Ovary (tissue), 9 donors: ENCODE measurements around the gene FLYWCH2. TPM values are rescaled to one million over a fixed set of nuclear protein-coding genes. Genes with fewer than 3 reads are reported as not detected.
A peak's percentile ranks its signal among the peaks of the same experiment; 100 is the strongest.

ENCODE experiments used
- DNase-seq, 5 donors: peaks; one replicate each; pipeline ENCODE4 v3.0.0-alpha.2; 2019 to 2020
- H3K27ac ChIP-seq, 2 donors: fragments of 200-600 bp; one replicate each; pipeline versions ENCODE4 v1.5.1 to v1.8.0; 2019 to 2022
- H3K27me3 ChIP-seq: fragments of 200-600 bp; one replicate; pipeline ENCODE4 v1.8.0; 2022
- H3K36me3 ChIP-seq: fragments of 200-600 bp; sonication (generic); one replicate; pipeline ENCODE4 v1.5.1; 2019
- H3K4me1 ChIP-seq: one replicate; pipeline ENCODE4 v1.8.1; 2013; ENCODE audit warnings: mild to moderate bottlenecking, moderate library complexity; ENCODE audit not compliant: insufficient read depth
- H3K4me3 ChIP-seq: fragments of 200-600 bp; sonication (generic); one replicate; pipeline ENCODE4 v1.5.1; 2017
- H3K9me3 ChIP-seq, 2 donors: fragments of 200-600 bp in 1 of 2; sonication (generic) in 1 of 2; one replicate each; pipeline versions ENCODE4 v1.5.1 to v1.8.1; 2013 to 2019; ENCODE audit warnings: mild to moderate bottlenecking in 1 of 2, moderate library complexity in 1 of 2
- EP300 ChIP-seq: sonication (generic); formaldehyde crosslinking; IDR thresholded peaks from one replicate; pipeline ENCODE4 v1.6.1; 2017; ENCODE audit warnings: antibody characterized with exemption
- POLR2A ChIP-seq: fragments of 450-650 bp; IDR thresholded peaks from one replicate; pipeline ENCODE4 v1.6.1; 2017; ENCODE audit warnings: antibody characterized with exemption, mild to moderate bottlenecking, moderate library complexity
- WGBS, 3 donors: extraction: QIAGEN DNeasy Blood & Tissue Kit in 1 of 3; methylation state at CpG; one replicate each; pipeline versions ENCODE4 v1.1.5 to v1.1.7; 2013 to 2017; 5-methylcytosine and 5-hydroxymethylcytosine counted together
- intact Hi-C, 4 donors: fragments of 100-400 bp; cut with DNase I; formaldehyde crosslinking; loops; one replicate each; pipeline versions ENCODE4 v1.11.0 to v1.15.1; 2022 to 2023
- polyA plus RNA-seq, 2 donors: library from polyadenylated mRNA; stranded (reverse); fragments of 200-250 nt in 1 of 2; fragments of 350-450 nt in 1 of 2; fragmentation: Illumina TruSeq in 1 of 2; extraction: RNeasy Lipid Tissue Mini Kit (QIAGEN cat#74804) in 1 of 2; gene quantifications; one replicate each; pipeline ENCODE4 v1.2.3, GENCODE V29; 2013 to 2014
- total RNA-seq, 7 donors: library from RNA; depleted of rRNA in 2 of 7; stranded (reverse); fragments of >200 nt in 2 of 7; fragmentation: NEBNext Ultra II Directional in 3 of 7; extraction: Animal tissue kit (Norgen Biotek cat#: 25700) in 3 of 7; gene quantifications; one replicate each; pipeline versions ENCODE4 v1.1.0 to v1.2.4, GENCODE V29; 2016 to 2023
- TF ChIP-seq, protein P1 (sequence below), 3 donors: fragments of 450-650 bp in 2 of 3; fragments of 200-600 bp in 1 of 3; IDR thresholded peaks; one replicate each; pipeline versions ENCODE4 v1.5.1 to v1.8.0; 2016 to 2022; ENCODE audit warnings: antibody characterized with exemption in 3 of 3, mild to moderate bottlenecking in 1 of 3
- donor health status: DM: no; HTN: no; CAD: no; lungs with moderate emphysema.
- donor health status: DM: no; HTN: no; CAD: no.
- donor health status: Bipolar disorder and iron deficiency.
- donor health status: DM: yes; HTN: yes; CAD: no.
- donor health status: DM: no; HTN: no; CAD: no.
- donor health status: DM: yes; HTN: yes; CAD: no.

Gene FLYWCH2
- total and polyA plus RNA-seq, 9 donors: 3.0 to 50.9 (median 30.6) TPM

DNA sequence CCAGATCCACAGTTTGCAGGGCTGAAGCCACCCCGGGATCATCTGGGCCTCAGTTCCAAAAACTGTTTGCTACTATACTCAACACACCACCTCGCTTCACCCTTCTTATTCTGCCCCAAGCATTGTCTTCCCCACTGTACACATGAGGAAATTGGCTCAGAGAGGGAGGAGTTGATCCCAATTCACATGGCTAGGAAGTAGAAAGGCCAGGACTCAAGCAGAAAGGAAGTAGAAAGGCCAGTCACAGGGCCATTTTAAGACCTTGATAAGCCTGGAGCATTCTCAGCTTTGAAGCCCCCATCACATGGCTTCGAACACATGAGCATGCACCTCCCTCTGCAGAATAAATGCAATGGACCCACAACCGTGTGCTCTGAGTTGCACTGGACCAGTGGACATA lies 17.4 kb upstream of the FLYWCH2 start:
- Histone ChIP-seq H3K4me1 (peaks cover 3% of the 10 kb centered on the region), H3K36me3 (no peaks in the 10 kb centered on the region), H3K9me3 (peaks cover 0 to 4% of the 10 kb centered on the region in 2 donors), H3K27ac (no peak overlapping the region), H3K4me3 (no peak overlapping the region), H3K27me3 (no peaks in the 10 kb centered on the region)
- 61 to 74% (median 70%) methylated on average over 4 of the region's 4 CpGs for WGBS, 3 donors
- DNase-seq: no peak
- intact Hi-C loops: loop anchor here in 1 of 4 donors (5.0 kb wide), 1 partner anchor 67 kb away; no protein-coding TSS in a partner anchor
- TF ChIP-seq EP300 (no peak), POLR2A (no peak)
- TF ChIP-seq, protein P1, sequence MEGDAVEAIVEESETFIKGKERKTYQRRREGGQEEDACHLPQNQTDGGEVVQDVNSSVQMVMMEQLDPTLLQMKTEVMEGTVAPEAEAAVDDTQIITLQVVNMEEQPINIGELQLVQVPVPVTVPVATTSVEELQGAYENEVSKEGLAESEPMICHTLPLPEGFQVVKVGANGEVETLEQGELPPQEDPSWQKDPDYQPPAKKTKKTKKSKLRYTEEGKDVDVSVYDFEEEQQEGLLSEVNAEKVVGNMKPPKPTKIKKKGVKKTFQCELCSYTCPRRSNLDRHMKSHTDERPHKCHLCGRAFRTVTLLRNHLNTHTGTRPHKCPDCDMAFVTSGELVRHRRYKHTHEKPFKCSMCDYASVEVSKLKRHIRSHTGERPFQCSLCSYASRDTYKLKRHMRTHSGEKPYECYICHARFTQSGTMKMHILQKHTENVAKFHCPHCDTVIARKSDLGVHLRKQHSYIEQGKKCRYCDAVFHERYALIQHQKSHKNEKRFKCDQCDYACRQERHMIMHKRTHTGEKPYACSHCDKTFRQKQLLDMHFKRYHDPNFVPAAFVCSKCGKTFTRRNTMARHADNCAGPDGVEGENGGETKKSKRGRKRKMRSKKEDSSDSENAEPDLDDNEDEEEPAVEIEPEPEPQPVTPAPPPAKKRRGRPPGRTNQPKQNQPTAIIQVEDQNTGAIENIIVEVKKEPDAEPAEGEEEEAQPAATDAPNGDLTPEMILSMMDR (IDR thresholded peaks at IDR 0.05): no peak

DNA sequence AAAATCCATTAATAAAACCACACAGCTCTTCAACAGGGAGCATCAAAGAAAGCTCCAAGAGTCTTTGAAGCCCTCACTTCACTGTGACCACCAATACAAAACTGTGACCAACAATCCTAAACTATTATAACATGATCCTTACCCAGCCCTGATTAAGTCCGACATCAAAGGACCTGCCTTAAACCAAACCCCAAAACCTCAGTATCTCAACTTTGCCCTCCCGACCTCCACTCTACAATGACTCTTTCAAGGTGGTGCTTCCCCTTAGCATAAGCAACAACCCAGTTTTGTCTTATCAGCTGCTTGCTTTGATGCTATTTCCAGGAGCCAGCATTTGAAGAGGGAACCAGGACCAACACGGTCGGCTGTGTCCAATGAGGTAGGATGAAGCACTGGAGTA lies 16.6 kb upstream of the FLYWCH2 start:
- Histone ChIP-seq H3K27ac (no peak overlapping the region), H3K4me1 (peaks cover 3% of the 10 kb centered on the region), H3K9me3 (no peaks in the 10 kb centered on the region), H3K36me3 (no peaks in the 10 kb centered on the region), H3K27me3 (no peaks in the 10 kb centered on the region), H3K4me3 (no peak overlapping the region)
- 58 to 78% (median 76%) methylated on average over 3 to 4 of the region's 4 CpGs for WGBS, 3 donors
- intact Hi-C loops: loop anchor here in 1 of 4 donors (5.0 kb wide), 1 partner anchor 66 kb away; no protein-coding TSS in a partner anchor
- no peak for DNase-seq
- TF ChIP-seq, protein P1 (IDR thresholded peaks at IDR 0.05): no peak
- no peak for TF ChIP-seq EP300
- TF ChIP-seq POLR2A: no peak

DNA sequence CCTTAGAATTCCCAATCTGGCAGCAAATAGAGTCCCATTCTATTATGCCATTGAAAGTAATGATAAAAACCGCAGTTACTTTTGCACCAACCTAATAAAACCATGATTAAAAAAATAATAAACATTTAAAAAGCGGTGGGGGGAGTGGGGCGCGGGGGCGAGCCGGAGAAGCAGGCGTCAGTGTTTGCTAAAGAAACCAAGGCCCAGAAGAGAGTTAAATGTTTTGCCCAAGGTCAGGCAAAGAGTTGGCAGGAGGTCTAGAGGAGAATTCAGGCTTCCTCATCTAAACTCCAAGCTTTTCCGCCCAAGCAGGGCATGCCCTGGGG lies 15.4 kb upstream of the FLYWCH2 start:
- H3K27ac ChIP-seq: peak overlapping the region in 1 of 2 donors; percentile 85
- WGBS, 3 donors: 10 to 34% (median 14%) methylated on average over 8 of the region's 8 CpGs

DNA sequence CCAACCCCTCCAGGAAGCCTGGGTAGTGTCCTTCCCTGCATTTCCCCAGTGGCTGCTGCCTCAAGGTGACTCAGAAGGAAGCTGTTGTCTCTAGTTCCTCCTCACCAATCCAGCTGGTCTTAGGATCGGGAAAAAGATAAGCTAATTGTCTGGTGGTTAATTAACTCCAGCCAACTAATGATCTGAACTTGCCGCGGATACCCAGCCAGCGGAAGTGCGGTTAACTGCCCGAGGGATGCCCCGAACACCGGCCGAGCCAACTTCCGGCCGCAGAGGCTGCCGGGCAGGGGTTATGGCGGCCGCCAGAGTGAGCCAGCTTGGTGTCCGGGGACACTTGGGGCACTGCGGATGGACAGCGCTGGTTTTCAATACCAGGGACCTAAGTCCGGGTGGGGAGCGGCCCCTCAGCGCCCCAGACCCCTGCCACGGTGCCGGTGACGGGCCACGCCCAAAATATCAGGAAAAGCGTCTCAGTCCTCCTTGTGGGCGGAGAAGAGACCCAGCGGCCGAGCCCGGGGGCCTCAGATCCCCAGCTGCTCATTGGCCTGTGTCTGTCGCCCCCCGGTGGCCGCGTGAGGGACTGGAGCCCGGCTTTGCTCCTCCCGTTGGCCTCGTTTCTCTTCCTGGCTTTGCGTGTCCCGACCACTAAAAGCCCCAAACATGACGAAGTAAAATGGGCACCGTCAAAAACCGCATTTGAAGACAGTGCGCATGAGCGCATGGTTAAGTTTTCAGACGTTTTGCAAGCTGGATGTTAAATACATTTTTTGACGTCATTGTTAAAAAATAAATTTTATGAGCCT lies 14.8 kb upstream of the FLYWCH2 start:
- no peaks in the 10 kb centered on the region for H3K9me3 ChIP-seq
- H3K27ac ChIP-seq: peak overlapping the region in 1 of 2 donors; percentile 85
- no peak for TF ChIP-seq EP300
- TF ChIP-seq POLR2A: peak; percentile 49
- TF ChIP-seq, protein P1 (IDR thresholded peaks at IDR 0.05): peak; percentile 95 to 96 (median 95)
- peaks cover 3% of the 10 kb centered on the region for H3K4me1 ChIP-seq
- peak; percentile 87 to 96 (median 93) for DNase-seq
- no peaks in the 10 kb centered on the region for H3K27me3 ChIP-seq
- WGBS, 3 donors: 0 to 1% (median 1%) methylated on average over 41 to 45 of the region's 45 CpGs
- intact Hi-C loops: loop anchor here in 1 of 4 donors (5.0 kb wide), 1 partner anchor 64 kb away; no protein-coding TSS in a partner anchor
- no peaks in the 10 kb centered on the region for H3K36me3 ChIP-seq
- H3K4me3 ChIP-seq: peak overlapping the region; percentile 61

More for the DNA sequence above, 15.4 kb upstream of the FLYWCH2 start:
- no peak for DNase-seq
- Histone ChIP-seq H3K36me3 (no peaks in the 10 kb centered on the region), H3K4me1 (peaks cover 3% of the 10 kb centered on the region), H3K4me3 (peak overlapping the region; percentile 61), H3K9me3 (no peaks in the 10 kb centered on the region), H3K27me3 (no peaks in the 10 kb centered on the region)
- TF ChIP-seq EP300 (no peak), POLR2A (no peak)
- TF ChIP-seq, protein P1 (IDR thresholded peaks at IDR 0.05): no peak
- intact Hi-C loops: loop anchor here in 1 of 4 donors (5.0 kb wide), 1 partner anchor 65 kb away; no protein-coding TSS in a partner anchor
